HEK293 (cell line): Measurements from ENCODE around the gene PRR36.

Experiments
- BCL11B ChIP-seq: fragments of 450-650 bp; formaldehyde crosslinking; IDR thresholded peaks from 2 replicates; pipeline ENCODE4 v1.5.1; 2016; ENCODE audit warnings: low read depth, missing biosample characterization, missing genetic modification characterization
- GLIS2 ChIP-seq: fragments of 450-650 bp; formaldehyde crosslinking; IDR thresholded peaks from 2 replicates; pipeline ENCODE4 v1.5.1; 2016; ENCODE audit warnings: missing biosample characterization, missing genetic modification characterization
- HOXD13 ChIP-seq: sonication (generic); formaldehyde crosslinking; IDR thresholded peaks from 2 replicates; pipeline ENCODE4 v1.8.0; 2022; ENCODE audit warnings: missing genetic modification reagents, borderline replicate concordance
- IKZF3 ChIP-seq: fragments of 450-650 bp; IDR thresholded peaks from 2 replicates; pipeline ENCODE4 v1.5.0; 2018; ENCODE audit warnings: missing biosample characterization, mild to moderate bottlenecking, missing genetic modification characterization, moderate library complexity
- KLF17 ChIP-seq: fragments of 450-650 bp; formaldehyde crosslinking; IDR thresholded peaks from 2 replicates; pipeline ENCODE4 v1.5.1; 2016; ENCODE audit warnings: missing biosample characterization, missing genetic modification characterization
- KLF7 ChIP-seq: fragments of 450-650 bp; formaldehyde crosslinking; IDR thresholded peaks from 2 replicates; pipeline ENCODE4 v1.5.1; 2016; ENCODE audit warnings: missing biosample characterization, missing genetic modification characterization, borderline replicate concordance
- KLF8 ChIP-seq: fragments of 450-650 bp; formaldehyde crosslinking; IDR thresholded peaks from 2 replicates; pipeline ENCODE4 v1.5.1; 2016; ENCODE audit warnings: missing biosample characterization, missing genetic modification characterization
- PATZ1 ChIP-seq: fragments of 450-650 bp; formaldehyde crosslinking; IDR thresholded peaks from 2 replicates; pipeline ENCODE4 v1.5.1; 2016; ENCODE audit warnings: missing biosample characterization, missing genetic modification characterization
- PRDM10 ChIP-seq: fragments of 450-650 bp; formaldehyde crosslinking; IDR thresholded peaks from 2 replicates; pipeline ENCODE4 v1.5.1; 2016; ENCODE audit warnings: missing biosample characterization, missing genetic modification characterization
- SALL2 ChIP-seq: fragments of 450-650 bp; formaldehyde crosslinking; IDR thresholded peaks from 2 replicates; pipeline ENCODE4 v1.5.0; 2017; ENCODE audit warnings: missing biosample characterization, mild to moderate bottlenecking, missing genetic modification characterization, borderline replicate concordance
- SP2 ChIP-seq: fragments of 450-650 bp; formaldehyde crosslinking; IDR thresholded peaks from 2 replicates; pipeline ENCODE4 v1.5.1; 2016; ENCODE audit warnings: missing biosample characterization, missing genetic modification characterization
- ZEB2 ChIP-seq: fragments of 450-650 bp; formaldehyde crosslinking; IDR thresholded peaks from 2 replicates; pipeline ENCODE4 v1.5.1; 2016; ENCODE audit warnings: missing biosample characterization, missing genetic modification characterization
- ZNF146 ChIP-seq: fragments of 450-650 bp; formaldehyde crosslinking; IDR thresholded peaks from 2 replicates; pipeline ENCODE4 v1.5.1; 2016; ENCODE audit warnings: missing biosample characterization, missing genetic modification characterization
- ZNF174 ChIP-seq: fragments of 450-650 bp; formaldehyde crosslinking; IDR thresholded peaks from 2 replicates; pipeline ENCODE4 v1.5.0; 2017; ENCODE audit warnings: missing biosample characterization, mild to moderate bottlenecking, missing genetic modification characterization
- ZNF175 ChIP-seq: fragments of 450-650 bp; formaldehyde crosslinking; IDR thresholded peaks from 2 replicates; pipeline ENCODE4 v1.5.1; 2016; ENCODE audit warnings: missing biosample characterization, missing genetic modification characterization
- ZNF184 ChIP-seq: fragments of 450-650 bp; IDR thresholded peaks from 2 replicates; pipeline ENCODE4 v1.5.1; 2018; ENCODE audit warnings: missing biosample characterization, mild to moderate bottlenecking, missing genetic modification characterization
- ZNF274 ChIP-seq, 2 experiments: fragments of 200-500 bp in 1 of 2; fragments of 450-650 bp in 1 of 2; sonication (Bioruptor generic) in 1 of 2; formaldehyde crosslinking in 1 of 2; IDR thresholded peaks; 2 replicates each; pipeline versions ENCODE4 v1.5.1 to v1.6.1; 2014 to 2016; ENCODE audit warnings: borderline replicate concordance in 1 of 2, inconsistent platforms in 1 of 2, low read length in 1 of 2, missing biosample characterization in 1 of 2, missing genetic modification characterization in 1 of 2
- ZNF404 ChIP-seq: fragments of 450-650 bp; formaldehyde crosslinking; IDR thresholded peaks from 2 replicates; pipeline ENCODE4 v1.5.1; 2017; ENCODE audit warnings: missing biosample characterization, missing genetic modification characterization
- ZNF433 ChIP-seq: fragments of 450-650 bp; formaldehyde crosslinking; IDR thresholded peaks from 2 replicates; pipeline ENCODE4 v1.5.1; 2016; ENCODE audit warnings: missing biosample characterization, missing genetic modification characterization, low read depth
- ZNF514 ChIP-seq: fragments of 450-650 bp; formaldehyde crosslinking; IDR thresholded peaks from 2 replicates; pipeline ENCODE4 v1.5.1; 2016; ENCODE audit warnings: missing biosample characterization, missing genetic modification characterization
- ZNF558 ChIP-seq: fragments of 450-650 bp; formaldehyde crosslinking; IDR thresholded peaks from 2 replicates; pipeline ENCODE4 v1.5.1; 2016; ENCODE audit warnings: missing biosample characterization, missing genetic modification characterization
- ZNF701 ChIP-seq: fragments of 450-650 bp; formaldehyde crosslinking; IDR thresholded peaks from 2 replicates; pipeline ENCODE4 v1.5.1; 2016; ENCODE audit warnings: missing biosample characterization, missing genetic modification characterization
- ZNF747 ChIP-seq: fragments of 450-650 bp; formaldehyde crosslinking; IDR thresholded peaks from 2 replicates; pipeline ENCODE4 v1.5.1; 2016; ENCODE audit warnings: missing biosample characterization, missing genetic modification characterization
- TF ChIP-seq, protein P1 (sequence below): fragments of 450-650 bp; formaldehyde crosslinking; conservative IDR thresholded peaks from 2 replicates; pipeline ENCODE4 v1.5.1; 2016; ENCODE audit warnings: low read depth, missing biosample characterization, missing genetic modification characterization

The PRR36 gene

GRCh38 chr19:7904074-7905020, 30.2 kb upstream of the PRR36 start (continued):
- peak; percentile 84 for TF ChIP-seq PATZ1 (tag by site-specific recombination)
- TF ChIP-seq KLF8 (tag by site-specific recombination): no peak
- TF ChIP-seq ZNF404 (tag by site-specific recombination): no peak
- TF ChIP-seq PRDM10 (tag by site-specific recombination): no peak
- no peak for TF ChIP-seq KLF7
- TF ChIP-seq ZNF433 (tag by site-specific recombination): no peak
- peak; percentile 85; the same call in 1 of the 2 replicates for TF ChIP-seq GLIS2 (tag by site-specific recombination)
- no peak for TF ChIP-seq IKZF3 (tag by site-specific recombination)
- no peak for TF ChIP-seq ZNF174
- TF ChIP-seq ZNF701 (tag by site-specific recombination): no peak
- TF ChIP-seq ZNF184 (tag by site-specific recombination): no peak
- TF ChIP-seq ZNF747 (tag by site-specific recombination): no peak
- TF ChIP-seq ZNF175 (tag by site-specific recombination): no peak
- TF ChIP-seq SALL2: no peak
- TF ChIP-seq, protein P1, sequence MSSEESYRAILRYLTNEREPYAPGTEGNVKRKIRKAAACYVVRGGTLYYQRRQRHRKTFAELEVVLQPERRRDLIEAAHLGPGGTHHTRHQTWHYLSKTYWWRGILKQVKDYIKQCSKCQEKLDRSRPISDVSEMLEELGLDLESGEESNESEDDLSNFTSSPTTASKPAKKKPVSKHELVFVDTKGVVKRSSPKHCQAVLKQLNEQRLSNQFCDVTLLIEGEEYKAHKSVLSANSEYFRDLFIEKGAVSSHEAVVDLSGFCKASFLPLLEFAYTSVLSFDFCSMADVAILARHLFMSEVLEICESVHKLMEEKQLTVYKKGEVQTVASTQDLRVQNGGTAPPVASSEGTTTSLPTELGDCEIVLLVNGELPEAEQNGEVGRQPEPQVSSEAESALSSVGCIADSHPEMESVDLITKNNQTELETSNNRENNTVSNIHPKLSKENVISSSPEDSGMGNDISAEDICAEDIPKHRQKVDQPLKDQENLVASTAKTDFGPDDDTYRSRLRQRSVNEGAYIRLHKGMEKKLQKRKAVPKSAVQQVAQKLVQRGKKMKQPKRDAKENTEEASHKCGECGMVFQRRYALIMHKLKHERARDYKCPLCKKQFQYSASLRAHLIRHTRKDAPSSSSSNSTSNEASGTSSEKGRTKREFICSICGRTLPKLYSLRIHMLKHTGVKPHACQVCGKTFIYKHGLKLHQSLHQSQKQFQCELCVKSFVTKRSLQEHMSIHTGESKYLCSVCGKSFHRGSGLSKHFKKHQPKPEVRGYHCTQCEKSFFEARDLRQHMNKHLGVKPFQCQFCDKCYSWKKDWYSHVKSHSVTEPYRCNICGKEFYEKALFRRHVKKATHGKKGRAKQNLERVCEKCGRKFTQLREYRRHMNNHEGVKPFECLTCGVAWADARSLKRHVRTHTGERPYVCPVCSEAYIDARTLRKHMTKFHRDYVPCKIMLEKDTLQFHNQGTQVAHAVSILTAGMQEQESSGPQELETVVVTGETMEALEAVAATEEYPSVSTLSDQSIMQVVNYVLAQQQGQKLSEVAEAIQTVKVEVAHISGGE: no peak
- no peak for TF ChIP-seq ZNF146
- no peak for TF ChIP-seq HOXD13 (CRISPR knock-in tag)
- TF ChIP-seq SP2 (tag by site-specific recombination): peak; percentile 9; the same call in 1 of the 2 replicates
- peak; percentile 54; the same call in 1 of the 2 replicates for TF ChIP-seq ZEB2 (tag by site-specific recombination)
- no peak for TF ChIP-seq ZNF558 (tag by site-specific recombination)
- no peak for TF ChIP-seq ZNF514 (tag by site-specific recombination)
- 0 out of 2 replicates have a peak, but pooled peaks have one; percentile 68 for TF ChIP-seq BCL11B (tag by site-specific recombination)
- no peak for TF ChIP-seq ZNF274 (IDR thresholded peaks at IDR 0.05; ENCODE audit: low read length)
- TF ChIP-seq ZNF274 (tag by site-specific recombination; IDR thresholded peaks at IDR 0.05; ENCODE audit: borderline replicate concordance): no peak
- no peak for TF ChIP-seq KLF17 (tag by site-specific recombination)
- TF ChIP-seq, all 188 proteins: peak for 22
